PFSK-1 (cell line): ENCODE data around the gene TFG.

Source experiments
- FOXP2 ChIP-seq: optimal IDR thresholded peaks from 2 replicates; pipeline ENCODE3; 2011; ENCODE audit warnings: borderline replicate concordance, control low read depth, inconsistent platforms; ENCODE audit not compliant: insufficient read depth; ENCODE audit errors: extremely low read length, extremely low read depth
- POLR2AphosphoS5 ChIP-seq: IDR thresholded peaks from 2 replicates; pipeline ENCODE4 v1.6.1; 2012; ENCODE audit warnings: low read depth, mild to moderate bottlenecking, control low read depth, low read length, moderate library complexity
- REST ChIP-seq, 2 experiments: IDR thresholded peaks; 2 replicates each; pipeline versions ENCODE4 v1.6.1 to v1.8.0; 2011 to 2012; ENCODE audit warnings: low read depth in 2 of 2, low read length in 2 of 2, control low read depth in 1 of 2, inconsistent platforms in 1 of 2, mild to moderate bottlenecking in 1 of 2, moderate library complexity in 1 of 2; ENCODE audit not compliant: insufficient read depth in 1 of 2
- SIN3A ChIP-seq: IDR thresholded peaks from 2 replicates; pipeline ENCODE4 v1.6.1; 2012; ENCODE audit warnings: mild to moderate bottlenecking, low read length, moderate library complexity, borderline replicate concordance; ENCODE audit not compliant: insufficient read depth
- TAF1 ChIP-seq: IDR thresholded peaks from 2 replicates; pipeline ENCODE4 v1.6.1; 2012; ENCODE audit warnings: low read length, control low read depth, borderline replicate concordance; ENCODE audit not compliant: insufficient read depth

Gene TFG

GRCh38 chr3:100697172-100697571, 12.1 kb upstream of the TFG start:
- no peak for TF ChIP-seq REST (IDR thresholded peaks at IDR 0.05; ENCODE audit: insufficient read depth in 1 of 2, low read depth in 2 of 2, low read length in 2 of 2)
- TF ChIP-seq FOXP2 = no peak
- no peak for TF ChIP-seq TAF1
- no peak for TF ChIP-seq POLR2AphosphoS5
- no peak for TF ChIP-seq SIN3A

DNA sequence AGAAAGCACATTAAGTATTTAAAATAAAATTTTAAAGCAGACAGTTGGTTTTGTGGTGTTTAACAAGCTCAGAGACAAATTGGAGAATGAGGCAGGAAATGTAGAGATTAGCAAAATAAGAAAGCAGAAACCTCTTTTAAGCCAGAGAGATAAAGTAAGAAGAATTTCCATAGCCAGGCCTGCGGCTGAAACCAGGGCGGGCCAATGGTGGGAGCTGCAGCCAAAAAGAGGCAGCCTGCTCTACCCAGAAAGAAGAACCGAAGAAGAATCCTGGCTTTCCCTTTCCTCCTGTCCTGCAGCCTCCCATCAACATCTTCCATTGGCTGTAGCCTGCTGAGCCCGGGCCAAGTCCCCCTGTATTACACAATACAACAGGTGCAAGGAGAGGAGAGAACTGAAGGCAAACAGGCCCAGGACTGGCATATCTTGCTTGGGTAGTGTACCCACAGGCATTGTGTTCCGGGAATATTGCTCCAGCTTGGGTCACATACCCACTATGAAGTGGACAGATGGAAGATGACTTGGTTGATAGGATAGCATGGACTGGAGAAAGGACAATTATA, 11.5 kb upstream of the TFG start:
- no peak for TF ChIP-seq TAF1
- no peak for TF ChIP-seq POLR2AphosphoS5
- TF ChIP-seq FOXP2 = no peak
- no peak for TF ChIP-seq SIN3A
- TF ChIP-seq REST (IDR thresholded peaks at IDR 0.05; ENCODE audit: insufficient read depth in 1 of 2, low read depth in 2 of 2, low read length in 2 of 2) = no peak

GRCh38 chr3:100698736-100699135, 10.6 kb upstream of the TFG start:
- TF ChIP-seq SIN3A = no peak
- no peak for TF ChIP-seq TAF1
- no peak for TF ChIP-seq POLR2AphosphoS5
- TF ChIP-seq FOXP2 = no peak

DNA sequence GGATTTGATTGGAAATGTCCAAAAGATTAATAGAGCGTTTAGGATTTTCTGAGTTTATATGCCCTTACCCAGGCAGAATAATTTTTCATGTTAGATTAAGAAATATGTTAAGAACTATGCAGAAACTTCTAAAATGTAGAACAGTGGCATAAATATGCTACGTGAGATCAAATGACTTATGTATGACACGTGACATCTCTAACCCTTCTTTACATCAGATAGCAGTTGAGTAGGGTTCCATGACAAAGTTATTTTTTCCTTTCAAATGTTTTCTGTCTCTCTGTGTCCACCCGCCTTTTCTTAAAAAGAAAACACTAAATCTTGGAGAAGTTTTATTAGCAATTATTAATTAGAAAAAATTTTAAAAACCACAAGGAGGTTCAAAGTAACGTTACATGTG, 8.6 kb upstream of the TFG start:
- TF ChIP-seq REST (IDR thresholded peaks at IDR 0.05; ENCODE audit: insufficient read depth in 1 of 2, low read depth in 2 of 2, low read length in 2 of 2) = no peak
- no peak for TF ChIP-seq POLR2AphosphoS5
- TF ChIP-seq FOXP2 = no peak
- no peak for TF ChIP-seq SIN3A
- no peak for TF ChIP-seq TAF1

DNA sequence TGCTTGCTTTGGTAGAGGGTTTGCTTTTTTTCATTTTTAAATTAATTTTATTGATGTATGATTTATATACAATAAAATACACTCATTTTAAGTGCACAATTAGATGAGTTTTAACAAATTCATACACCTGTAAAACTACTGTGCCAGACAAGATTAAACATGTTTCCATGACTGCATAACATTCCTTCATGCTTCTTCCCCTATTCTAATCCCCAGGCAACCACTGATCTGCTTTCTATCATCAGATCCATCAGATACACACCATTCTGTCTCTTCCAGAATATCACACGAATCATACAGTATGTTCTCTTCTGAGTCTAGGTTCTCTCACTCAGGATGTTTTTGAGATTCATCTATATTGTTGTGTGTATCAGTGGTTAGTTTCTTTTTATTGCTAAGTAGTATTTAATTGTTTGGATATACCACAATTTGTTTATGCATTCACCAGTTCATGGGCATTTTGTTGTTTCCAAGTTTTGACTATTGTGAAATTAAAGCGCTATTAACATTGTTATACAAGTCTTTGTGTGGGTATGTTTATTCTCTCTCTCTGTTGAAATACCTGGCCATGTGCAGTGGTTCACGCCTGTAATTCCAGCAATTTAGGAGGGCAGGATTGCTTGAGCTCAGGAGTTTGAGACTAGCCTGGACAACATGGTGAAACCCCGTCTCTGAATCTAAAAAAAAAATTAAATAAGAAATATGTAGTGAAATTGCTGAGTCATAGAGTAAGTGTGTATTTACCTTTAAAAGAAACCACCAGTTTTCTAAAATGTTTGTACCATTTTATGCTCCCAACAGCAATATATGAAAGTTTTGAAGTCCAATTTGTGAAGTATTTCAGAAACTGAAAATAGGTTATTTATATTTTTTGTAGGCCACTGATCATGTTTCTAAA, 7.0 kb upstream of the TFG start:
- TF ChIP-seq SIN3A (no peak), POLR2AphosphoS5 (no peak), TAF1 (no peak), REST (IDR thresholded peaks at IDR 0.05; ENCODE audit: insufficient read depth in 1 of 2, low read depth in 2 of 2, low read length in 2 of 2) (no peak), FOXP2 (no peak)
